Karpas-422 (cell line): ENCODE data around the gene EPN1. TPM values are rescaled to one million over a fixed set of nuclear protein-coding genes. Genes with fewer than 3 reads are reported as not detected.

Experiments
- DNase-seq: peaks from one replicate; pipeline ENCODE4 v3.0.0-alpha.2; 2015
- H2AFZ ChIP-seq: fragments of 200-600 bp; sonication (generic); 2 replicates; pipeline ENCODE4 v1.6.1; 2014; ENCODE audit warnings: antibody characterized with exemption, low read length, mixed read lengths
- H3K27ac ChIP-seq: fragments of 200-600 bp; sonication (generic); 2 replicates; pipeline ENCODE4 v1.5.1; 2014; ENCODE audit warnings: mild to moderate bottlenecking, low read length, moderate library complexity
- H3K27me3 ChIP-seq: fragments of 200-600 bp; sonication (generic); 2 replicates; pipeline ENCODE4 v1.6.1; 2014; ENCODE audit warnings: low read length, mixed read lengths
- H3K36me3 ChIP-seq: fragments of 200-600 bp; sonication (generic); 2 replicates; pipeline ENCODE4 v1.6.1; 2014; ENCODE audit warnings: low read length, mixed read lengths; ENCODE audit not compliant: insufficient read depth
- H3K4me1 ChIP-seq: fragments of 200-600 bp; sonication (generic); 2 replicates; pipeline ENCODE4 v1.6.1; 2014; ENCODE audit warnings: mild to moderate bottlenecking, low read length, mixed read lengths
- H3K4me2 ChIP-seq: fragments of 200-600 bp; sonication (generic); 2 replicates; pipeline ENCODE4 v1.6.1; 2014; ENCODE audit warnings: low read length, low read depth, mild to moderate bottlenecking; ENCODE audit not compliant: poor library complexity, severe bottlenecking
- H3K4me3 ChIP-seq: fragments of 200-600 bp; sonication (generic); 2 replicates; pipeline ENCODE4 v1.5.1; 2014; ENCODE audit warnings: mild to moderate bottlenecking, antibody characterized with exemption, low read length, mixed read lengths
- H3K79me2 ChIP-seq: fragments of 200-600 bp; sonication (generic); 2 replicates; pipeline ENCODE4 v1.6.1; 2014; ENCODE audit warnings: mild to moderate bottlenecking, low read length, mixed read lengths
- H3K9ac ChIP-seq: fragments of 200-600 bp; sonication (generic); 2 replicates; pipeline ENCODE4 v1.6.0; 2014; ENCODE audit warnings: low read length
- H3K9me2 ChIP-seq: fragments of 200-600 bp; sonication (generic), shearing (Covaris generic); replicated peaks from 2 replicates; pipeline ENCODE4 v1.6.0; 2014; ENCODE audit warnings: mild to moderate bottlenecking, low read length, moderate library complexity; ENCODE audit not compliant: insufficient read depth
- H3K9me3 ChIP-seq: fragments of 300-700, 200-600 bp; sonication (generic); 2 replicates; pipeline ENCODE4 v1.6.1; 2014; ENCODE audit warnings: low read length, mixed read lengths
- H4K20me1 ChIP-seq: fragments of 200-600 bp; sonication (generic); 2 replicates; pipeline ENCODE4 v1.6.1; 2014; ENCODE audit warnings: mild to moderate bottlenecking, antibody characterized with exemption, low read length, low read depth; ENCODE audit not compliant: insufficient read depth
- total RNA-seq: library from RNA; depleted of rRNA; stranded (reverse); fragments of >200 nt; shearing (Covaris generic); gene quantifications from 2 replicates; pipeline ENCODE4 v1.2.3, GENCODE V29; 2014; ENCODE audit warnings: low replicate concordance

EPN1 gene
- total RNA-seq, 1 experiment from 2014 or later: 21.2 TPM

GRCh38 chr19:55681131-55682092 lies 6.4 kb downstream of the EPN1 start:
- Histone ChIP-seq H3K36me3 (peaks cover 36% of the 10 kb centered on the region; the same call in 1 of the 2 replicates), H3K9me2 (no peaks in the 10 kb centered on the region), H3K27ac (no peak overlapping the region), H3K27me3 (no peaks in the 10 kb centered on the region), H4K20me1 (peaks cover 52% of the 10 kb centered on the region), H3K9ac (no peak overlapping the region), H3K9me3 (no peaks in the 10 kb centered on the region), H3K4me2 (no peak overlapping the region), H3K4me1 (peaks cover 28% of the 10 kb centered on the region), H3K79me2 (peaks cover 94% of the 10 kb centered on the region), H2AFZ (no peak overlapping the region), H3K4me3 (no peak overlapping the region)
- DNase-seq: no peak

GRCh38 chr19:55683449-55684261 lies 8.6 kb downstream of the EPN1 start:
- Histone ChIP-seq H3K27ac (no peak overlapping the region), H3K4me2 (no peak overlapping the region), H3K36me3 (peaks cover 38% of the 10 kb centered on the region), H3K9me2 (no peaks in the 10 kb centered on the region), H3K79me2 (peaks cover 88% of the 10 kb centered on the region), H2AFZ (no peak overlapping the region), H3K4me3 (no peak overlapping the region), H4K20me1 (peaks cover 70% of the 10 kb centered on the region), H3K9me3 (no peaks in the 10 kb centered on the region), H3K4me1 (peaks cover 5% of the 10 kb centered on the region), H3K9ac (no peak overlapping the region), H3K27me3 (no peaks in the 10 kb centered on the region)
- DNase-seq: no peak

- H4K20me1 ChIP-seq: peaks cover 66% of the 10 kb centered on the region
- no peaks in the 10 kb centered on the region for H3K9me2 ChIP-seq
- H3K9ac ChIP-seq: no peak overlapping the region
- no peak overlapping the region for H3K27ac ChIP-seq
- no peak overlapping the region for H2AFZ ChIP-seq
- H3K4me1 ChIP-seq: no peaks in the 10 kb centered on the region
- no peak overlapping the region for H3K4me3 ChIP-seq
- no peak overlapping the region for H3K4me2 ChIP-seq
- H3K9me3 ChIP-seq: no peaks in the 10 kb centered on the region
- no peaks in the 10 kb centered on the region for H3K27me3 ChIP-seq
- H3K79me2 ChIP-seq: peaks cover 73% of the 10 kb centered on the region
- DNase-seq: no peak
- H3K36me3 ChIP-seq: peaks cover 29% of the 10 kb centered on the region
Observed at GRCh38 chr19:55684946-55685681, 10.1 kb downstream of the EPN1 start.

GRCh38 chr19:55685776-55686175 lies 10.8 kb downstream of the EPN1 start:
- Histone ChIP-seq H3K27ac (no peak overlapping the region), H3K4me1 (no peaks in the 10 kb centered on the region), H3K9me3 (no peaks in the 10 kb centered on the region), H3K36me3 (peaks cover 29% of the 10 kb centered on the region), H3K9me2 (no peaks in the 10 kb centered on the region), H4K20me1 (peaks cover 65% of the 10 kb centered on the region), H3K4me3 (no peak overlapping the region), H3K4me2 (no peak overlapping the region), H3K9ac (no peak overlapping the region), H3K27me3 (no peaks in the 10 kb centered on the region), H2AFZ (no peak overlapping the region), H3K79me2 (peaks cover 67% of the 10 kb centered on the region)
- DNase-seq: no peak

- Histone ChIP-seq H3K4me2 (no peak overlapping the region), H3K27ac (no peak overlapping the region), H3K9me2 (no peaks in the 10 kb centered on the region), H3K27me3 (no peaks in the 10 kb centered on the region), H3K9me3 (no peaks in the 10 kb centered on the region), H3K79me2 (peaks cover 60% of the 10 kb centered on the region), H3K4me1 (no peaks in the 10 kb centered on the region), H4K20me1 (peaks cover 58% of the 10 kb centered on the region), H3K36me3 (peaks cover 25% of the 10 kb centered on the region), H2AFZ (no peak overlapping the region), H3K4me3 (no peak overlapping the region), H3K9ac (no peak overlapping the region)
- DNase-seq: no peak
Observed at GRCh38 chr19:55686311-55687050, 11.5 kb downstream of the EPN1 start.

- H3K36me3 ChIP-seq: peaks cover 21% of the 10 kb centered on the region
- H3K4me2 ChIP-seq: no peak overlapping the region
- no peak overlapping the region for H3K4me3 ChIP-seq
- H4K20me1 ChIP-seq: peaks cover 59% of the 10 kb centered on the region
- H3K27ac ChIP-seq: no peak overlapping the region
- H3K9ac ChIP-seq: no peak overlapping the region
- no peaks in the 10 kb centered on the region for H3K4me1 ChIP-seq
- no peaks in the 10 kb centered on the region for H3K9me2 ChIP-seq
- H3K27me3 ChIP-seq: no peaks in the 10 kb centered on the region
- no peaks in the 10 kb centered on the region for H3K9me3 ChIP-seq
- peaks cover 51% of the 10 kb centered on the region for H3K79me2 ChIP-seq
- no peak for DNase-seq
- no peak overlapping the region for H2AFZ ChIP-seq
Observed at GRCh38 chr19:55687281-55688201, 12.5 kb downstream of the EPN1 start.
